D721Med (cell line): Measurements from ENCODE around the gene SLC6A19.

Experiments
- DNase-seq: peaks from one replicate; pipeline ENCODE4 v3.0.0; 2011; ENCODE audit warnings: low spot score; ENCODE audit not compliant: insufficient read length
- FAIRE-seq: peaks from 2 replicates; lab custom pipeline; 2011; peaks lifted over from hg19 to GRCh38; lab: Jason Lieb, UNC
- TF ChIP-seq, protein P1 (sequence below): IDR thresholded peaks from 2 replicates; pipeline ENCODE4 v1.5.1; 2012; ENCODE audit warnings: mild to moderate bottlenecking, control low read depth; ENCODE audit not compliant: insufficient read depth; ENCODE audit errors: missing control alignments

SLC6A19 gene

DNA sequence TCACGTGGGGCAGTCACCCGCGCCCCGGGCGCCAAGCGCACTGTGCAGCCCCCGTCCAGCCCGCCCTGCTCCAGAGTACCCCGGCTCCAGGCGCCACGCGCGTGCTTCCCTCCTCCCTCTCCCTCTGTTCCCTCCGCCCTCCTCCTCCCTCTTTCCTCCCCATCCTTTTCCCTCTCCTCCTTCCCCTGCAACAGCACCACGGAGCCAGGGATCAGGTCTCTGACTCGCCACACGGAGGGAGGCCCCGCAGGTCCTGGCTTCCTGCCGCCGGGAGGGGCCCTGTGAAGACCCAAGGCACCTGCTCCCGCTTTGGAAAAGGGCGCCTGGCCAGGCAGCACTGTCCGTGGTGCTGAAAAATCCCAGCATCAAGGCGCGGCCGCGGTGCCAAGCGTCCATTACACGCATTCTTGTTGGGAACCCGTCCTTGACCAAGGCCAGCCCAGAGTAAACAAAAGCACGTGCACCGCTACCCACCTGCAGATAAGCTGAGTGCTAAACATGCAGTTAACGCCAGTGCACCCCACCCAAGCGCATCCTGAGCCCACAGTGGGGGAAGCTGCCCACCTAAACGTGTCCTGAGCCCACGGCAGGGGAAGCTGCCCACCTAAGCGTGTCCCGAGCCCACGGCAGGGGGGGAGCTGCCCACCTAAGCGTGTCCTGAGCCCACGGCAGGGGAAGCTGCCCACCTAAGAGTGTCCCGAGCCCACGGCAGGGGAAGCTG lies 45.5 kb downstream of the SLC6A19 start:
- no peak for DNase-seq
- no peak for FAIRE-seq
- TF ChIP-seq, protein P1, sequence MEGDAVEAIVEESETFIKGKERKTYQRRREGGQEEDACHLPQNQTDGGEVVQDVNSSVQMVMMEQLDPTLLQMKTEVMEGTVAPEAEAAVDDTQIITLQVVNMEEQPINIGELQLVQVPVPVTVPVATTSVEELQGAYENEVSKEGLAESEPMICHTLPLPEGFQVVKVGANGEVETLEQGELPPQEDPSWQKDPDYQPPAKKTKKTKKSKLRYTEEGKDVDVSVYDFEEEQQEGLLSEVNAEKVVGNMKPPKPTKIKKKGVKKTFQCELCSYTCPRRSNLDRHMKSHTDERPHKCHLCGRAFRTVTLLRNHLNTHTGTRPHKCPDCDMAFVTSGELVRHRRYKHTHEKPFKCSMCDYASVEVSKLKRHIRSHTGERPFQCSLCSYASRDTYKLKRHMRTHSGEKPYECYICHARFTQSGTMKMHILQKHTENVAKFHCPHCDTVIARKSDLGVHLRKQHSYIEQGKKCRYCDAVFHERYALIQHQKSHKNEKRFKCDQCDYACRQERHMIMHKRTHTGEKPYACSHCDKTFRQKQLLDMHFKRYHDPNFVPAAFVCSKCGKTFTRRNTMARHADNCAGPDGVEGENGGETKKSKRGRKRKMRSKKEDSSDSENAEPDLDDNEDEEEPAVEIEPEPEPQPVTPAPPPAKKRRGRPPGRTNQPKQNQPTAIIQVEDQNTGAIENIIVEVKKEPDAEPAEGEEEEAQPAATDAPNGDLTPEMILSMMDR, result no peak

DNA sequence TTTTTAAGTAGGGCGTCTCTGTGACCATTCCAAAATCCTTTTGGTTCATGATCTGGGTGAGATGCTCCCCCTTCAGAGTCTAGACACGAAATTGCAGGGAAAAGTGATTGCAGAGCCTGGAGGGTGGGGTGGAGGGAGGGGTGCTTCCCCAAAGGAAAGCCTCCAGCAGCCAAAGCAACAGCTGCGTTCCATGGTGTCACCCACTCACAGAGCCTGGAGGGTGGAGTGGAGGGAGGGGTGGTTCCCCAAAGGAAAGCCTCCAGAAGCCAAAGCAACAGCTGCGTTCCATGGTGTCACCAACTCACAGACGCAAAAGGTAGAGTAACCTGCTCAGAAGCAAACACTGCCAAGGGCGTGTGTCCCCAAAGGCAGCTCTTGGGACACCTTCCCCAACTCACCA lies 46.4 kb downstream of the SLC6A19 start:
- TF ChIP-seq, protein P1, result no peak
- FAIRE-seq, result no peak
- no peak for DNase-seq

DNA sequence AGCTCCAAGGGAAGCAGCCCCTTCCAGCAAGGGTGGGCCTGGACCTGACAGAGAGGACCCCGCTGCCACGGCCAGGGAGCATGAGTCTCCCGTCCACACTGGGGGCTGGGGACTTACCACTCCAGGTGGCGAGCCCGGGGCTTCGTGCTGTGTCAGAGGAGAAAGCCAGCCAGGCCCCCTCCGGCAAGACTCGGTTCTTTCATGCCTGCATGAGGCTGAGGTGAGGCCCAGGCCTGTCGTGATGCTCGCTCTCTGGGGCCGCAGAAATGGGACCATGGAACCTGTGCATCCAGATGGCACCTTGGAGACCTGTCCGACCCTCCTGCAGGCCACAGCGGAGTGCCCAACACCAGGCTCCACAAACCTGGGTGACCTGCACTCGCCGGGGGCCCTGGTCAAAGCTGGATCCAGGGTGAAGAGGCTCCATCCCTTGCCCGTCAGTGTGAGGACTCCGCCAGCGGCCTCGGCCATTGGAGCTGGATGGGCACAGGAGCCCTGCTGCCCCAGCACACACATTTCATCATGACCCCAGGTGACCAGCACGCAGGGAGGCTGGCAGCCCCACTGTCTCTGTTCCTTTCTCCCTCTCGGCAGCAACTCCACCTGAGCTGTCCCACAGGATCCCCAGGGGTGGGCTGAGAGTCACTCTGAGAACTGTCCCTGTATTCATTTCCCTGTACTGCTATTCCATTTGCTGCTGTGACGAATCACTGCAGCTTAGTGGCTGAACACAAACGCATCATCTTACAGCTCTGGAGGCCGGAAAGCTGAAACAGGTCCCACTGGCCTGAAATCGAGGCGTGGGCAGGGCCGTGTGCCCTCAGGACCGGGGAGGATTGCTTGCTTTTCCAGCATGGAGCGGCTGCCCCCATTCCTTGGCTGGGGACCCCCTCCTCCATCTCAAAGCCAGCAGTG lies 48.2 kb downstream of the SLC6A19 start:
- TF ChIP-seq, protein P1, result no peak
- no peak for FAIRE-seq

DNA sequence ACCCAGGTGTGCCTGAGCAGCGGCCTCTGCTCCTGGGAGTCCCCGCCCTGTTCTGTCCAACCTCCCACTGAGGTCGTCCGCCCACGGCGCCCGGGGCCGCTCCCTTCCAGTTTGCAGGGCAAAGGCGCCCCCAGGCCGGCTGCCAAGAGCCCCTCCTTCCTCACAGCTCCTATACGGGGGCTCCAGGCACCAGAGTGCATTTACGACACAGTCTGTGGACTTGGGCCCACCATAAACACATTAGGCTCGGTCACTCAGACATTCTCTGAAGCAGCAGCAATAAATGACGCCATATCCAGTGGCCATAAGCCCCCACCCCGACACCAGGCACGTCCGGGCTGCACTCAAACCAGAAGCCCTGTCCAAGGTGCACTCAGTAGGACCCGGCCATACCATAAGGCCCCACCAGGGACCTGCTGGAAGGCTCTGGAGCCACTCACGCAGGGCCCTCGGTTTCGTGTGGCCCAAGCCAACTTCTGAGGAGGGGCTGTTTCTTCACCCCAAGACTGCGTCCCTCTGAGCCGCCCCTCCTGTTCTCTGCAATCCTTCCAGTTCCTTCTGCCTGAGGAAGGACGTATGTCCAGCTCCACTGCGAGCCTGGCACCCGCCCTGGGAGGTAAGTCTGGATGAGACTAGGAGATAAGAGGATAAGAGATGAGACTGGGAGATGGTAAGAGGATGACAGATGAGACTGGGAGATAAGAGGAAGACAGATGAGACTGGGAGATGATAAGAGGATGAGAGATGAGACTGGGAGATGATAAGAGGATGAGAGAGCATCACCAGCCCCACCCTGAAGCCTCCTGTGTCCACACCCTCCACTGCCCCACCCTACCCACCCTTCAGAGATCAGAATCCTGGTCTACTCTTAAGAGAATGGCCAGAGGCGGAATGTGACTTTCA lies 50.5 kb downstream of the SLC6A19 start:
- DNase-seq (peak; percentile 97), FAIRE-seq (no peak)
- TF ChIP-seq, protein P1, result no peak

More for the DNA sequence above, 48.2 kb downstream of the SLC6A19 start:
- DNase-seq, result no peak

DNA sequence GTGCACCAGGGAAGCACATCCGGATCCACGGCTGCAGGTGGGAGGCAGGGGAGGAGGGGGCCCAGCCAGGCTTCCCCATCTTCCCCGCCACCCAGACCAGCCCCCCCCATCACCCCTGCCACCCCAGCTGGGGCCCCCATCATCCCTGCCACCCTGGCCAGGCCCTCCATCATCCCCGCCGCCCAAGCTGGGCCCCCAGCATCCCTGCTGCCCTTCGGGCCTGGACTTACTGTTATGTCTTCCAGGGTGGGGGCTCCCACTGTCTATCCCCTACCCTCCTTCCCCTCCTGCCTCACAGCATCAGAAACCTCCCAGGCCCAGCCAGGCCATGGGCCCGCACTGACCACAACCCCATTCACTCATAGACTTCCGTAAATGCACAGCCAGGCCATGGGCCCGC lies 51.3 kb downstream of the SLC6A19 start:
- no peak for FAIRE-seq
- TF ChIP-seq, protein P1, result no peak

DNA sequence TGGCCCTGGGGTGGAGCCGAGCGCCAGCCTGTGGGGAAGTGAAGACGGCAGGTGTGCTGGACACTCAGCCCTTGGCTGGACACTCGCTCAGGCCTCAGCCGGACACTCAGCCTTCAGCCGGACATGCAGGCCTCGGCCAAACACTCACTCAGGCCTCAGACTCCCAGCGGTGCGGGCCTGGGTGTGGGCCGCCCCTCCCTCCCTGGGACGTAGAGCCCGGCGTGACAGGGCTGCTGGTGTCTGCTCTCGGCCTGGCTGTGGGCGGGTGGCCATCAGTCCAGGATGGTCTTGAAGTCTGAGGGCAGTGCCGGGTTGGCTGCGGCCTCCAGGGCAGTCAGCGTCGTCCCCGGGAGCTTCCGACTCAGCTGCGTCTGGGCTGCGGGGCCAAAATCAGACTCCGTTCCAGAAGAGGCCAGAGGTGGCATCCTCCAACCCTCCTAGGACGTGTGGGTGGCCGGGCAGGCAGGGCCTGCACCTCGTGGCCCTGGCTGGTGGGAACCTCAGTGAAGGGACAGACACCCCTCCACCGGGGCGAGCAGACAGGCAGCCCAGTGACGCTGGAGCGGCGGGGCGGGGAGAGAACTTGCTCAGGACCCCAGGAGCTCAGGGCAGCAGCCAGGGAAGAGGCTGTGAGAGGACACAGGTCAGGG lies 52.2 kb downstream of the SLC6A19 start:
- TF ChIP-seq, protein P1, result no peak
- FAIRE-seq, result no peak
- no peak for DNase-seq

More for the DNA sequence above, 51.3 kb downstream of the SLC6A19 start:
- DNase-seq, result no peak
